K562 (cell line): ENCODE results near the gene MACF1. TPM values are rescaled to one million over a fixed set of nuclear protein-coding genes. Genes with fewer than 3 reads are reported as not detected.

Experiments used
- CCNT2 ChIP-seq: IDR thresholded peaks from 2 replicates; pipeline ENCODE4 v1.6.1; 2011; ENCODE audit warnings: borderline replicate concordance, low read depth, mild to moderate bottlenecking, moderate library complexity, mixed read lengths, low read length; ENCODE audit not compliant: insufficient read length; ENCODE audit errors: extremely low read depth
- ELK3 ChIP-seq: fragments of 450-650 bp; formaldehyde crosslinking; IDR thresholded peaks from 2 replicates; pipeline ENCODE4 v1.4.0; 2020; ENCODE audit warnings: mild to moderate bottlenecking
- FOXK2 ChIP-seq, 2 experiments: fragments of 450-650 bp; IDR thresholded peaks in 1 of 2; conservative IDR thresholded peaks in 1 of 2; 2 replicates each; pipeline ENCODE4 v1.6.1; 2016; ENCODE audit warnings: low read depth in 2 of 2, mild to moderate bottlenecking in 1 of 2
- HNRNPK ChIP-seq: fragments of 200-400 bp; formaldehyde crosslinking; IDR thresholded peaks from one replicate; pipeline ENCODE4 v1.6.1; 2018; ENCODE audit warnings: mild to moderate bottlenecking, low read depth, low read length; ENCODE audit not compliant: poor library complexity, severe bottlenecking
- JUNB ChIP-seq: fragments of 450-650 bp; formaldehyde crosslinking; conservative IDR thresholded peaks from 2 replicates; pipeline ENCODE4 v1.4.0; 2020; ENCODE audit warnings: mild to moderate bottlenecking
- JUND ChIP-seq, 2 experiments: IDR thresholded peaks; 2 replicates in 1 of 2; 3 replicates in 1 of 2; pipeline ENCODE4 v1.6.1; 2011; ENCODE audit warnings: borderline replicate concordance in 2 of 2, low read depth in 2 of 2, low read length in 2 of 2, improper control_type of control experiment in 1 of 2, missing biosample characterization in 1 of 2, missing genetic modification characterization in 1 of 2, missing genetic modification reagents in 1 of 2
- KDM5B ChIP-seq: fragments of 200-600 bp; sonication (generic); IDR thresholded peaks from 2 replicates; pipeline ENCODE4 v1.6.1; 2012; ENCODE audit warnings: low read depth, mild to moderate bottlenecking, moderate library complexity, low read length, control low read depth, inconsistent platforms; ENCODE audit not compliant: insufficient replicate concordance
- PRDM10 ChIP-seq: fragments of 450-650 bp; IDR thresholded peaks from 2 replicates; pipeline ENCODE4 v1.6.1; 2018; ENCODE audit not compliant: partially characterized antibody
- PYGO2 ChIP-seq: fragments of 450-650 bp; IDR thresholded peaks from 2 replicates; pipeline ENCODE4 v1.6.1; 2016; ENCODE audit warnings: mild to moderate bottlenecking, missing genetic modification characterization, moderate library complexity, missing compliant biosample characterization
- RBM17 ChIP-seq: fragments of 200-400 bp; formaldehyde crosslinking; IDR thresholded peaks from 2 replicates; pipeline ENCODE4 v1.6.1; 2017; ENCODE audit warnings: low read depth, mild to moderate bottlenecking, low read length, borderline replicate concordance
- RNF2 ChIP-seq: sonication (generic); IDR thresholded peaks from 2 replicates; pipeline ENCODE4 v1.6.1; 2016
- SNAPC5 ChIP-seq: fragments of 250-450 bp; sonication (Bioruptor Pico); IDR thresholded peaks from 2 replicates; pipeline ENCODE4 v1.8.0; 2021; ENCODE audit warnings: moderate library complexity, mild to moderate bottlenecking, inconsistent platforms
- SRSF3 ChIP-seq: fragments of 200-400 bp; formaldehyde crosslinking; IDR thresholded peaks from 2 replicates; pipeline ENCODE4 v1.6.1; 2016; ENCODE audit warnings: mild to moderate bottlenecking, low read length, moderate library complexity; ENCODE audit not compliant: insufficient read depth
- ZBTB2 ChIP-seq: fragments of 450-650 bp; IDR thresholded peaks from 2 replicates; pipeline ENCODE4 v1.6.1; 2016; ENCODE audit warnings: antibody characterized with exemption
- ZBTB9 ChIP-seq: fragments of 450-650 bp; formaldehyde crosslinking; IDR thresholded peaks from 2 replicates; pipeline ENCODE4 v1.4.0; 2020; ENCODE audit warnings: mild to moderate bottlenecking, moderate library complexity
- ZFP30 ChIP-seq: fragments of 250-450 bp; sonication (Bioruptor Pico); IDR thresholded peaks from 2 replicates; pipeline ENCODE4 v1.8.0; 2022; ENCODE audit warnings: moderate library complexity, mild to moderate bottlenecking, inconsistent platforms, borderline replicate concordance
- ZNF384 ChIP-seq: IDR thresholded peaks from 2 replicates; pipeline ENCODE4 v1.6.1; 2012; ENCODE audit warnings: low read depth, low read length, improper control_type of control experiment
- polyA plus RNA-seq, 8 experiments: library from polyadenylated mRNA; depleted of rRNA in 4 of 8; stranded (reverse) in 5 of 8; unstranded in 3 of 8; fragments of >200 nt; fragmentation: Nextera tagmentation in 2 of 8; fragmentation: Illumina TruSeq in 1 of 8; extraction: Ambion mirVana in 2 of 8; extraction: Trizol in 1 of 8; gene quantifications; 2 replicates each; pipeline versions ENCODE4 v1.2.1 to v1.2.3, GENCODE V29; 2011 to 2014; ENCODE audit warnings: inconsistent platforms in 1 of 8, missing spikeins in 1 of 8
- total RNA-seq, 7 experiments: library from RNA; depleted of rRNA in 6 of 7; stranded (reverse); fragments of >200 nt in 6 of 7; fragmentation: Illumina TruSeq in 2 of 7; extraction: Trizol in 2 of 7; gene quantifications; 2 replicates each; pipeline versions ENCODE4 v1.2.1 to v1.2.3, GENCODE V29; 2011 to 2021; ENCODE audit warnings: low replicate concordance in 1 of 7

The MACF1 gene
- total and polyA plus RNA-seq, 9 of the 15 experiments (the other 6 are each of a cell fraction or from before 2014, with no cell fraction given) = 13.2 to 232 (median 112) TPM

GRCh38 chr1:39167632-39168209 lies 36.8 kb upstream of the MACF1 start (continued):
- TF ChIP-seq ZBTB9 (CRISPR knock-in tag) = peak; percentile 73; the same call in 1 of the 2 replicates
- no peak for TF ChIP-seq ELK3
- peak; percentile 87 for TF ChIP-seq PRDM10
- no peak for TF ChIP-seq HNRNPK
- peak; percentile 87 for TF ChIP-seq CCNT2
- no peak for TF ChIP-seq SNAPC5 (CRISPR knock-in tag)
- TF ChIP-seq KDM5B = peak; percentile 39
- peak; percentile 77 for TF ChIP-seq JUND (IDR thresholded peaks at IDR 0.05; ENCODE audit: borderline replicate concordance, low read depth, low read length)
- peak; percentile 80; the same call in 1 of the 3 replicates for TF ChIP-seq JUND (tag; IDR thresholded peaks at IDR 0.05; ENCODE audit: borderline replicate concordance, low read depth, low read length)
- 0 out of 2 replicates have a peak, but pooled peaks have one; percentile 24 for TF ChIP-seq PYGO2 (tag)
- no peak for TF ChIP-seq ZBTB2
- TF ChIP-seq RNF2 = peak; percentile 93
- TF ChIP-seq ZNF384 = peak; percentile 49
- no peak for TF ChIP-seq SRSF3
- peak; percentile 86 to 88 for TF ChIP-seq FOXK2 (conservative IDR thresholded peaks at IDR 0.05 in 1 of 2, IDR thresholded peaks at IDR 0.05 in 1 of 2; ENCODE audit: low read depth in 2 of 2)
- TF ChIP-seq RBM17 = no peak
- TF ChIP-seq ZFP30 (CRISPR knock-in tag) = no peak
- no peak for TF ChIP-seq JUNB (CRISPR knock-in tag)
